Body of pancreas (tissue), 4 donors: ENCODE measurements around the gene TLCD2. TPM values are rescaled to one million over a fixed set of nuclear protein-coding genes. Genes with fewer than 3 reads are reported as not detected.

ENCODE experiments used
- ATAC-seq: fragments of 150-250 bp; one replicate; pipeline ENCODE4 v1.9.1; 2016
- DNase-seq, 4 donors: peaks; one replicate each; pipeline ENCODE4 v3.0.0-alpha.2; 2019
- H3K27ac ChIP-seq, 4 donors: fragments of 200-600 bp; sonication (generic); 1 replicate in 3 of 4; 2 replicates in 1 of 4; pipeline versions ENCODE4 v1.5.1 to v1.6.1; 2016 to 2019; ENCODE audit warnings: mild to moderate bottlenecking in 1 of 4, mixed read lengths in 1 of 4, moderate library complexity in 1 of 4
- H3K27me3 ChIP-seq, 2 donors: fragments of 200-600 bp; sonication (generic); one replicate each; pipeline ENCODE4 v1.6.0; 2016; ENCODE audit warnings: mild to moderate bottlenecking in 1 of 2
- H3K36me3 ChIP-seq, 2 donors: fragments of 200-600 bp; sonication (generic); replicated peaks in 1 of 2; 2 replicates each; pipeline ENCODE4 v1.5.1; 2016; ENCODE audit warnings: low read depth in 2 of 2; ENCODE audit not compliant: insufficient read depth in 1 of 2
- H3K4me1 ChIP-seq: fragments of 200-600 bp; sonication (generic); one replicate; pipeline ENCODE4 v1.6.0; 2016
- H3K4me3 ChIP-seq, 2 donors: fragments of 200-600 bp; sonication (generic); 1 replicate in 1 of 2; 2 replicates in 1 of 2; pipeline ENCODE4 v1.5.1; 2016 to 2019
- H3K9me3 ChIP-seq, 3 donors: fragments of 200-600 bp; sonication (generic); 1 replicate in 2 of 3; 2 replicates in 1 of 3; pipeline ENCODE4 v1.5.1; 2016
- POLR2A ChIP-seq, 3 donors: fragments of 450-650 bp; IDR thresholded peaks; one replicate each; pipeline ENCODE4 v1.6.1; 2016; ENCODE audit warnings: antibody characterized with exemption in 3 of 3, mild to moderate bottlenecking in 2 of 3
- WGBS, 2 donors: methylation state at CpG; one replicate each; pipeline ENCODE4 v1.1.5; 2017; 5-methylcytosine and 5-hydroxymethylcytosine counted together
- intact Hi-C: fragments of 100-400 bp; cut with DNase I; formaldehyde crosslinking; loops from one replicate; pipeline ENCODE4 v1.15.1; 2023
- total RNA-seq, 2 donors: library from RNA; depleted of rRNA; stranded (reverse); fragments of >200 nt; gene quantifications; one replicate each; pipeline ENCODE4 v1.1.0, GENCODE V29; 2016
- TF ChIP-seq, protein P1 (sequence below), 7 experiments: fragments of 450-650 bp in 4 of 7; fragments of 200-600 bp in 3 of 7; sonication (generic) in 3 of 7; IDR thresholded peaks; one replicate each; pipeline ENCODE4 v1.5.1; 2016 to 2019; ENCODE audit warnings: antibody characterized with exemption in 7 of 7

The TLCD2 gene
- total RNA-seq, 2 donors from 2014 or later = 1.6 to 2.6 TPM

- DNase-seq = peak; percentile 93 to 98 (median 95)
- intact Hi-C loops = no loop called here
- H3K27me3 ChIP-seq = no peaks in the 10 kb centered on the region
- H3K4me3 ChIP-seq = peak overlapping the region; percentile 36 to 52
- peak in 2 of 3 donors; percentile 56 to 57 for TF ChIP-seq POLR2A (IDR thresholded peaks at IDR 0.05)
- TF ChIP-seq, protein P1, sequence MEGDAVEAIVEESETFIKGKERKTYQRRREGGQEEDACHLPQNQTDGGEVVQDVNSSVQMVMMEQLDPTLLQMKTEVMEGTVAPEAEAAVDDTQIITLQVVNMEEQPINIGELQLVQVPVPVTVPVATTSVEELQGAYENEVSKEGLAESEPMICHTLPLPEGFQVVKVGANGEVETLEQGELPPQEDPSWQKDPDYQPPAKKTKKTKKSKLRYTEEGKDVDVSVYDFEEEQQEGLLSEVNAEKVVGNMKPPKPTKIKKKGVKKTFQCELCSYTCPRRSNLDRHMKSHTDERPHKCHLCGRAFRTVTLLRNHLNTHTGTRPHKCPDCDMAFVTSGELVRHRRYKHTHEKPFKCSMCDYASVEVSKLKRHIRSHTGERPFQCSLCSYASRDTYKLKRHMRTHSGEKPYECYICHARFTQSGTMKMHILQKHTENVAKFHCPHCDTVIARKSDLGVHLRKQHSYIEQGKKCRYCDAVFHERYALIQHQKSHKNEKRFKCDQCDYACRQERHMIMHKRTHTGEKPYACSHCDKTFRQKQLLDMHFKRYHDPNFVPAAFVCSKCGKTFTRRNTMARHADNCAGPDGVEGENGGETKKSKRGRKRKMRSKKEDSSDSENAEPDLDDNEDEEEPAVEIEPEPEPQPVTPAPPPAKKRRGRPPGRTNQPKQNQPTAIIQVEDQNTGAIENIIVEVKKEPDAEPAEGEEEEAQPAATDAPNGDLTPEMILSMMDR (IDR thresholded peaks at IDR 0.05) = peak in 3 of 7 experiments; percentile 14 to 35 (median 17)
- peak overlapping the region; percentile 92 to 98 (median 96) for H3K27ac ChIP-seq
- H3K4me1 ChIP-seq = peaks cover 41% of the 10 kb centered on the region
- peaks cover 0 to 1% of the 10 kb centered on the region in 2 donors for H3K36me3 ChIP-seq
- no peaks in the 10 kb centered on the region for H3K9me3 ChIP-seq
- ATAC-seq = peak; percentile 71
- WGBS, 2 donors = 0 to 1% methylated on average over 10 to 13 of the region's 13 CpGs
These were observed 6.9 kb upstream of the TLCD2 start for GRCh38 chr17:1716912-1717695.

DNA sequence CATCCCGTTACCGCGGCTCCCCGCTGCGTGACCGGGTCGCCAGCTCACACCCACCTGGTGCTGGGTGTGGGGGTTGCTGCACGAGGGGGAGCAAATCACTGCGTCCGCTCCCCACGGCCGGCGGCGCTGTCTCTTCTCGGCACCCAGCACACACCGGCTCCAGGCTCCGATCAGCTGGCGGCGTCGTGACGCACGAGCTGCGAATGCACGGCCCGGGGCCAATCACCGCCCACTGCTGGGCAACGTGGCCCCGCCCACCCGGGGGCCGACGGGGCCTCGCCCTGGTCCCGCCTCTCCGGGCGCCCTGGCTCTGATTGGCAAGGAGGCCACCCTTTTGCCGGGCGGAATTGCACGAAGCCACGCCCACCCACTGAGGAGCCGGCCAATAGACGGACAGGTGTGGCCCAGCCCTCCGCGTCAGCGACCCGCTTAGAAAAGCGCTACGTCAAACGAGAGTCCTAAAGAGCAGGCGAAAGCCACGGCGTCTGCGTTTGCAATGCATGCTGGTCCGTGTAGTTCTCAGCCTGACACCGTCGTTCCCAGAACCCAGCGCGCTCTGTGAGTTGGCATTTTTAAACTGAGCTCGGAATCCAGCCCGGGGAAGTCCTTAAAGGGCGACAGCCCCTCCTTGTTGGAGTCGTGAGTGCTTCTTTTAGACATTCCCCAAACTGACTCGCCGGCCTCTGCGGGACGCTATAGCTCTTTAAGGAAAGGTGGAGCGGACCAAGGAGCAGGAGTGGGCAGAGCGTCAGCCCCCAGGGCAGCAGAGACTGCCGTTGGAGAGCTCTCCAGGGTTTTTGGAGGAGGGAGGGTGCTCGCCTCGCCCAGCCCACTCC is 6.1 kb upstream of the TLCD2 start:
- Histone ChIP-seq H3K27me3 (no peaks in the 10 kb centered on the region), H3K4me3 (peak overlapping the region; percentile 82 to 98), H3K36me3 (peaks cover 0 to 2% of the 10 kb centered on the region in 2 donors), H3K4me1 (peaks cover 41% of the 10 kb centered on the region), H3K27ac (peak overlapping the region; percentile 96 to 98 (median 97)), H3K9me3 (no peaks in the 10 kb centered on the region)
- TF ChIP-seq, protein P1 (IDR thresholded peaks at IDR 0.05) = peak in 1 of 7 experiments; percentile 8
- TF ChIP-seq POLR2A (IDR thresholded peaks at IDR 0.05) = peak; percentile 98 to 99 (median 99)
- DNase-seq = peak; percentile 100
- WGBS, 2 donors = 0 to 1% methylated on average over 14 to 66 of the region's 70 CpGs
- peak; percentile 77 for ATAC-seq
- intact Hi-C loops = no loop called here

DNA sequence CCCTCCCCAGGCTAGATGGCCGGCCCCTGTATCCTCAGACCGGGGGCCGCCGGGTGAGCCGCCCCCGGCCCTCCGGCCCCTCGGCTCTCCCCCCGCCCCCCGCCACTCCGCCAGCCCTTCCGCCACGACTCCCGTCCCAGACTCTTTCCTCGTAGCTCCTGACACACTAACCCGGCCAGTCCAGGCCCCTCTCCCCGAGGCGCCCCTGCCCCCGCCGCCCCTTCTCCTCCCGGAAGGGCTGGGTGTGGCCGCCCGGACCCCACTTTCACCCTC is 5.6 kb upstream of the TLCD2 start:
- ATAC-seq (no peak), DNase-seq (no peak)
- no peaks in the 10 kb centered on the region for H3K9me3 ChIP-seq
- peaks cover 43% of the 10 kb centered on the region for H3K4me1 ChIP-seq
- 0% methylated on average over 5 to 6 of the region's 23 CpGs for WGBS, 2 donors
- H3K4me3 ChIP-seq = peak overlapping the region; percentile 82 to 98
- H3K27ac ChIP-seq = peak overlapping the region; percentile 96 to 98 (median 97)
- peaks cover 0 to 2% of the 10 kb centered on the region in 2 donors for H3K36me3 ChIP-seq
- no peaks in the 10 kb centered on the region for H3K27me3 ChIP-seq
- TF ChIP-seq POLR2A (IDR thresholded peaks at IDR 0.05) = no peak
- TF ChIP-seq, protein P1 (IDR thresholded peaks at IDR 0.05) = no peak
- intact Hi-C loops = no loop called here

DNA sequence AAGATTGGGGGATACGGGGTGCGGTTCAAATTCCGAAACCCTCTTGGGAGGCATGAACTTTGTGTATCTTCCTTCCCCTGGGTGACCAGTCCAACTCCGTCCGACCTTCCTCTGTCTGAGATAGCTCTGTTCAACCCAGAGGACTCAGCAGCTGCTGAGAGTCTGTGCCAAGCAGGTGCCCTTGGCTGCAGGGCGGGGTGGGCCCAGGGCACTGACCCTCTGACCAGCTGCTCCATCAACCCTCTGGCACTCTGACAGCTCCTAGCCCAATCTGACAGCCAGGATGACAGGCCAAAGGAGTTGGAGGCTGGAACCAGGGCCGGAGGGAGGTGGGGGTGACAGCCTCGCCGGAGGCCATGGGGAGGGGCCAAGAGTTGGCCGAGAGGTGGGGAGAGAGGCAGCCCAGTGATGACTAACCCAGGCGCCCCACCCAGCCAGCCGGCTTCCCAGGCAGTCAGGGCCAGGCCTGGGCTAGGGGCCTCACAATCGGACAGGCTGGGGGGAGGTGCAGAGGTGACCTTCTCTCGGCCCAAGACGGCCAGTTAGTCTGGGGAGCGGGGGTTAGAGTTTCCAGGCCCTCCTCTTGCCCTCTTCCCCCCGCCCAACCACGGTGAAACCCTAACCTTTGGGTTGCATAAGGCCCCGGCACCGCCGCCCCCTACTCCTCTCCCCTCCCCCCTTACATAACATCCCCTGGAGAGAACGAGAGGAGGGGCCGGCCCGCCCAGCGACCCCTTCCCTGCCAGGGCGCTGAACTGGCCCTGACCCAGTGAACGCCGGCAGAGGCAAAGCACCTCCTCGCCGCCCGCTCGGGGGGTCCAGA is 5.0 kb upstream of the TLCD2 start:
- no peaks in the 10 kb centered on the region for H3K27me3 ChIP-seq
- peak; percentile 86 to 94 (median 88) for DNase-seq
- H3K4me1 ChIP-seq = peaks cover 43% of the 10 kb centered on the region
- peak; percentile 33 for ATAC-seq
- TF ChIP-seq, protein P1 (IDR thresholded peaks at IDR 0.05) = no peak
- TF ChIP-seq POLR2A (IDR thresholded peaks at IDR 0.05) = peak; percentile 35 to 52 (median 48)
- intact Hi-C loops = no loop called here
- WGBS, 2 donors = 3 to 4% methylated on average over 13 to 28 of the region's 32 CpGs
- peak overlapping the region; percentile 82 to 98 for H3K4me3 ChIP-seq
- H3K36me3 ChIP-seq = peaks cover 0 to 2% of the 10 kb centered on the region in 2 donors
- peak overlapping the region; percentile 96 to 98 (median 97) for H3K27ac ChIP-seq
- H3K9me3 ChIP-seq = no peaks in the 10 kb centered on the region
